Colonic mucosa (tissue), 4 donors: ENCODE data around the gene PSMC6. TPM values are rescaled to one million over a fixed set of nuclear protein-coding genes. Genes with fewer than 3 reads are reported as not detected.
A peak's percentile ranks its signal among the peaks of the same experiment; 100 is the strongest.

Experiments
- DNase-seq: peaks from one replicate; pipeline ENCODE4 v3.0.0-alpha.2; 2020
- H3K27ac ChIP-seq: fragments of 200-600 bp; one replicate; pipeline ENCODE4 v1.8.0; 2021
- H3K27me3 ChIP-seq: fragments of 200-600 bp; one replicate; pipeline ENCODE4 v1.8.0; 2021
- H3K36me3 ChIP-seq: fragments of 200-600 bp; one replicate; pipeline ENCODE4 v1.8.0; 2021
- H3K4me1 ChIP-seq: fragments of 200-600 bp; one replicate; pipeline ENCODE4 v1.8.0; 2021; ENCODE audit warnings: mild to moderate bottlenecking
- H3K4me3 ChIP-seq: fragments of 200-600 bp; one replicate; pipeline ENCODE4 v1.8.0; 2021
- H3K9ac ChIP-seq, 2 donors: one replicate each; pipeline ENCODE4 v1.7.0; 2013; ENCODE audit warnings: control low read depth in 2 of 2, low read depth in 2 of 2, low read length in 2 of 2
- H3K9me3 ChIP-seq: fragments of 200-600 bp; one replicate; pipeline ENCODE4 v1.8.0; 2021
- CTCF ChIP-seq: fragments of 200-600 bp; IDR thresholded peaks from one replicate; pipeline ENCODE4 v1.8.0; 2022; ENCODE audit warnings: antibody characterized with exemption, mild to moderate bottlenecking
- intact Hi-C: fragments of 100-400 bp; cut with DNase I; formaldehyde crosslinking; loops from one replicate; pipeline ENCODE4 v1.14.1; 2022
- total RNA-seq, 2 donors: library from RNA; stranded (reverse); fragmentation: NEBNext Ultra II Directional in 1 of 2; extraction: Animal tissue kit (Norgen Biotek cat#: 25700) in 1 of 2; gene quantifications; one replicate each; pipeline ENCODE4 v1.2.1, GENCODE V29; 2021
- donor health status: healthy.
- donor health status: DM: no; HTN: no; CAD: no.
- donor health status: DM: no; HTN: no; CAD: no.

PSMC6 gene
- total RNA-seq, 2 donors from 2014 or later = 71.1 to 76.8 TPM

GRCh38 chr14:52693036-52693435 is 14.0 kb upstream of the PSMC6 start:
- no peak for DNase-seq
- no peak for TF ChIP-seq CTCF
- intact Hi-C loops = loop anchor here (10.0 kb wide), 1 partner anchor 138 kb away; the partner anchor contains the start of genes GPR137C and TXNDC16
- no peaks in the 10 kb centered on the region for H3K36me3 ChIP-seq
- H3K27me3 ChIP-seq = no peaks in the 10 kb centered on the region
- H3K4me3 ChIP-seq = no peak overlapping the region
- H3K9ac ChIP-seq = no peak overlapping the region
- no peaks in the 10 kb centered on the region for H3K9me3 ChIP-seq
- no peak overlapping the region for H3K27ac ChIP-seq
- H3K4me1 ChIP-seq = no peaks in the 10 kb centered on the region

- no peak for TF ChIP-seq CTCF
- intact Hi-C loops = loop anchor here (10.0 kb wide), 1 partner anchor 139 kb away; the partner anchor contains the start of genes GPR137C and TXNDC16
- Histone ChIP-seq H3K4me1 (no peaks in the 10 kb centered on the region), H3K27me3 (no peaks in the 10 kb centered on the region), H3K9me3 (no peaks in the 10 kb centered on the region), H3K4me3 (no peak overlapping the region), H3K9ac (no peak overlapping the region), H3K36me3 (no peaks in the 10 kb centered on the region), H3K27ac (no peak overlapping the region)
- DNase-seq = no peak
Observed at GRCh38 chr14:52693532-52693931, 13.5 kb upstream of the PSMC6 start.

- no peak for TF ChIP-seq CTCF
- H3K9ac ChIP-seq = peak overlapping the region; percentile 94 to 100
- peak overlapping the region; percentile 99 for H3K27ac ChIP-seq
- H3K9me3 ChIP-seq = no peaks in the 10 kb centered on the region
- H3K36me3 ChIP-seq = no peaks in the 10 kb centered on the region
- intact Hi-C loops = loop anchor here (10.0 kb wide), 1 partner anchor 140 kb away; the partner anchor contains the start of genes GPR137C and TXNDC16
- peak; percentile 57 for DNase-seq
- peak overlapping the region; percentile 92 for H3K4me3 ChIP-seq
- no peaks in the 10 kb centered on the region for H3K4me1 ChIP-seq
- no peaks in the 10 kb centered on the region for H3K27me3 ChIP-seq
Observed at GRCh38 chr14:52694761-52695480, 12.1 kb upstream of the PSMC6 start.

GRCh38 chr14:52695481-52696091 is 11.4 kb upstream of the PSMC6 start, which contains the start of gene ERO1A:
Gene ERO1A, minus strand, starts transcription at chr14:52695558. Its CDS starts 77 bp downstream, at chr14:52695481.
- no peaks in the 10 kb centered on the region for H3K27me3 ChIP-seq
- DNase-seq = peak; percentile 83
- intact Hi-C loops = loop anchor here (10.0 kb wide), 1 partner anchor 141 kb away; the partner anchor contains the start of genes GPR137C and TXNDC16
- TF ChIP-seq CTCF = no peak
- no peaks in the 10 kb centered on the region for H3K36me3 ChIP-seq
- H3K4me3 ChIP-seq = peak within 1 kb of the TSS; percentile 92
- peak within 1 kb of the TSS; percentile 94 to 100 for H3K9ac ChIP-seq
- no peaks in the 10 kb centered on the region for H3K9me3 ChIP-seq
- H3K27ac ChIP-seq = peak within 1 kb of the TSS; percentile 99
- no peaks in the 10 kb centered on the region for H3K4me1 ChIP-seq

GRCh38 chr14:52700701-52701172 is 6.3 kb upstream of the PSMC6 start:
- H3K9me3 ChIP-seq = no peaks in the 10 kb centered on the region
- no peaks in the 10 kb centered on the region for H3K4me1 ChIP-seq
- H3K9ac ChIP-seq = no peak overlapping the region
- no peaks in the 10 kb centered on the region for H3K27me3 ChIP-seq
- no peak for TF ChIP-seq CTCF
- peak overlapping the region; percentile 56 for H3K27ac ChIP-seq
- H3K36me3 ChIP-seq = no peaks in the 10 kb centered on the region
- intact Hi-C loops = no loop called here
- DNase-seq = no peak
- no peak overlapping the region for H3K4me3 ChIP-seq
